UCSD-AML1 (cell line): ENCODE data around the gene IFNA14.
A peak's percentile ranks its signal among the peaks of the same experiment; 100 is the strongest.
"Not testable (repeated sequence)": the region's sequence is repeated elsewhere in the genome, so short reads cannot be mapped to it uniquely, and the experiment has no call there.

Experiments
- DNase-seq: peaks from one replicate; lab custom pipeline; 2025; ENCODE audit not compliant: unreplicated experiment; lab: John Stamatoyannopoulos, UW

Gene IFNA14

DNA sequence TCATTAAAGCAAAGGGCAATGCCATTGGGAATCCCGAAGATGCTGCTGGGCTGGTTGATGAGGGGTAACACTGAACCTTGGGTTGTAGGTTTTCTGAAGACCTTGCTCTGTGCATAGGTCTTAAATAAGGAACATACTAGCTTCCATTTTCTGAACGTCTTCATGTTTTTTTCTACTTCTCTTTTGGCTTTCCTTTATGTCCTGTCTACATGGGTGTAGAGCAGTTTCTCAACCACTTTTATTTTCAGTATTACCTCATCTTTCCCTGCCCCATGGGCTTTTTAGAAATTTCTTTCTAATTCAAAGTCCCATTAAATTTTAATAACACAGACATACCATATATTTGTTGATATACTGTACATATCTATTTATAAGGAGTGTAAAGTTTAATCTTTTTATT lies at the start of gene IFNA14:
Gene IFNA14 (minus strand): TSS at position 95 of the 400 bp plus-strand sequence. CDS start 70 bp downstream, at position 25.
- DNase-seq: no peak

DNA sequence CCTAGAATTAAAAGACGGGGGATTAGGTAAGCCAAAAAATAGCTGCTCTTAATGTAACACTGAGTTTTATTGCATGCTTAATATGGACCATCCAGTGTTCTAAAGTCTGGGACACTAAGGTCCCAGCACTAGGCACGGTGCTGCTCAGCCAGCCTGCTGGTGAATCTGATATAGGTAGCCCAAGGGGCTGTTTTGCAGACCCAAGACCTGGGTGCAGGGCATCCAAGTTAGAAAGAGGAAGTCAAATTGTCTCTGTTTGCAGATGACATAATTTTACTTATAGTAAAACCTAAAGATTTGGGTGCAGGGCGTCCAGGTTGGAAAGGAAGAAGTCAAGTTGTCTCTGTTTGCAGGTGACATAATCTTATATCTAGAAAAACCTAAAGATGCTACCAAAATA lies 47.5 kb upstream of the IFNA14 start:
- DNase-seq: no peak

DNA sequence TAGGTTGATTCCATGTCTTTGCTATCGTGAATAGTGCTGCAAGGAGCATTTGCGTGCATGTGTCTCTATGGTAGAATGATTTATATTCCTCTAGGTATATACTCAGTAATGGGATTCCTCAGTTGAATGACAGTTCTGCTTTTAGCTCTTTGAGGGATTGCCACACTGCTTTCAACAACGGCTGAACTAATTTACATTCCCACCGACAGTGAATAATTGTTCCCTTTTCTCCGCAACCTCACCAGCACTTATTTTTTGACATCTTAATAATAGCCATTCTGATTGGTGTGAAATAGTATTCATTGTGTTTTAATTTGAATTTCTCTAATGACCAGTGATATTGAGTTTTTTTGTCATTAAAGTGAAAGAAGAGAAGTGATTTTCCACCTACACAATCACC lies 46.9 kb upstream of the IFNA14 start:
- DNase-seq: no peak

DNA sequence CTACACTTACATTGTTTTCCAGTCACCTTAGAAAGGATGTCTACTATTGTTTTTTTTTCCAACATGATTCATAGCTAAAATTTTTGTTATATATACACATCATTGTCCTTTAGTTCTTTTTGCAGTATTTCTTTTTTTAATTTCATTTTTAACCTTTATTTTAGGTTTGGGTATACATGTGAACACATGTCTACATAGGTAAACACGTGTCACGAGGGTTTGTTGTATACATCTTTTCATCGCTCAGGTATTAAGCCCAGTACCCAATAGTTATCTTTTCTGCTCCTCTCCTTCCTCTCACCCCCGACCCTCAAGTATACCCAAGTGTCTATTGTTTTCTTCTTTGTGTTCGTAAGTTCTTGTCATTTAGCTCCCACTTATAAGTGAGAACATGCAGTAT lies 46.3 kb upstream of the IFNA14 start:
- DNase-seq: no peak

DNA sequence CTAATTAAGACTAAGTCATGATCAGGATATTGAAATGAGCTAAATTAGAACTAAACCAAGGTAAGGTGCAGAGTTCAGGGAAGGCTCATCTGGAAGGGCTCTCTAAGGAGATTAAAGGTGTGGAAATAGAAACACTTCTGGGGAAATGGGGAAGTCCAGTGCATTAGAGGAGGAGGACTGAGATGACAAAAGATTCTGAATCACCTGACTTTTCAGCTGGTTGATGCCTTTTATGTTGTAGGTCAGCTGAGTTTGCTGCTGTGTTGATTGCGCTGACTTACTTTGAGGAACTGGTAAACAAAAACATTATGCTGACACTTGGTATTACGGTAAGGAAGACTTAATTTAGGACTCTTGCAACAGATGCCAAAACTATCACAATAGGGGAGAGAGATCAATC lies 41.5 kb upstream of the IFNA14 start:
- no peak for DNase-seq

DNA sequence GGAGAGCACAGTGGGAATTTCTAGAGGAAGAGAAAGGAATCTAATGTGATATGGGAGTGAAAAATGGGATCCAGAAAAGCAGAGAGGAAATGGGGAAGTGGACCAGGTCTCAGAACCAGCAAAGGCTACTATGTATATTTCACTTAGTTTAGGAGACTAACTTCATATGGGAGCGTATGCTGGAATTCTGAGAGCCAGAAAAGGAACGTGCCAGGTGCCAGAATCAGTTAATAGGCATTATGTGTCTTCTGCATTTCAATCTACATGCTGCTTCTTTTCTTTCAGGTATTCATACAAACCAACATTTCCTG lies 28.5 kb upstream of the IFNA14 start:
- no peak for DNase-seq

DNA sequence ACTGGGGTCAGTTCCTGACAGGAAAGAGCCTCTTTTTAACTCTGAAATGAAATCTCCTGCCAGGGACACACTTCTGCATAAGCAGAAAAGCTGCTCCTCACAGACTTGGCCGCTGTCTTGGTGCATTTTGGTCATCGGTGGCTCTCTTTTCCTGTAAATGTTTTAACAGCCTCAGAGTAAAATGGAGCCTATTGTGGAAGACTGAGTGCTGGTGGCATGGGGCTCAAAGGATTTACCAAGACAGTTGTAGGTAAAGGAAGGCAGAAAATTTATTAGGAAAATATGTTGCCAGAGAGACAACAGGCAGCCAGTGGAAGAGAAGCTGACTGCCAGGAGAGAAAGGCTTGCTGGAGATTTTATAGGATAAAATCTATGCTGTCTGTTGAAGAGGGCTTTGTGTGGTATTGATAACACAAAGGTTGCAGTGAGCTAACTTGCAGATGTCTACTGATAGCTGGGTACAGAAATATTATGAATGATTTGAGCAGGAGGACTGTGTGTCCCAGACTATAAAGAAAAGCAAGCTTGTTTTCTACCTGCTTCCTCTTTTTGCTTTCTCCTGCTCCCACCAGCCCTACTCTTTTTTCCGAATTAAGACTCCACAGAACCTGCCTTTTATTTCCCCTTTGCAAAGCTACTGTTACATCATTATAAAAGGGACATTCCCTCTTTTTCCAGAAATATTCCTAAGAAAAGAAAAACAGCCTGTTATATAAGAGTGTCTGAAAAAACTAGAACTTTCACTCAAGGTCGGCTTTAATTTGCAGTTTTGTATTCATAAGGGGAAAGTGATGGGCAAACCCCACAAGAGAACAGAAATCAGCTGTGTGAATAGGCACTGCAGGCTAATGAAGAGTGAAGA lies 27.9 kb upstream of the IFNA14 start:
- DNase-seq: no peak

DNA sequence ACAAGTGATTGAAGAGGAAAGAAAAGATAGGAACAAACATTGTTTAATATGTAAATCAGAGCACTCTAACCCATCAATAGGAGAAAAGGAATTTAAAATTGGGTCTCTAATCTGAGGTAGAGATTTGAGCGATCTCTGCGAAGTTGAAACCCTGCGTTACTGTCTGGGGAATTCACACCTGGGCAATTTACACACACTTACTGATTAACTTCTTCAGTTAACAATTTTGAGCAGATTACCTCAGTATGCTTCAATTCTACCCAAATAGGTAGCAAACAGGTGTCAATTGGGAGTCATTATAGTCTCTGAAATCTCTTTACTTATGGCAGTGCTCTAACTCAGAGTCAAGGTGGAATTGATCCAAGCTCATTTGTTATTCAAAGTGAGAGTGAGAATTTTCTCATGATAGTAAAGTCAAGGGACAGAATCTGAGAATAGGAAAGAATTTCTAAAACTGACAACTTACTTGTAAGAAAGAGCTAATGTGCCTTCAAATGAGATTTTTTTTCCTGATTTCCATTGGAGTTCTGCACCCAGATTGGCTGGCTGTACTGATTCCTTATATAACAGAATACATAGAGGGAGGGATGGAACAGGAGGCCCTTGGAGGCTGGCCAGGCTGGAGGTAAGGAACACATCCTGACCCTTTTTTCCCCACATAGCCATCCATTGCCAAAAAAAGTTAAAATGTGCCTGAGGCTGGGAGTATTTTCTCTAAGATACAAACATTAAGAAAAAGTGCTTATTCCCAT lies 27.1 kb upstream of the IFNA14 start:
- no peak for DNase-seq

DNA sequence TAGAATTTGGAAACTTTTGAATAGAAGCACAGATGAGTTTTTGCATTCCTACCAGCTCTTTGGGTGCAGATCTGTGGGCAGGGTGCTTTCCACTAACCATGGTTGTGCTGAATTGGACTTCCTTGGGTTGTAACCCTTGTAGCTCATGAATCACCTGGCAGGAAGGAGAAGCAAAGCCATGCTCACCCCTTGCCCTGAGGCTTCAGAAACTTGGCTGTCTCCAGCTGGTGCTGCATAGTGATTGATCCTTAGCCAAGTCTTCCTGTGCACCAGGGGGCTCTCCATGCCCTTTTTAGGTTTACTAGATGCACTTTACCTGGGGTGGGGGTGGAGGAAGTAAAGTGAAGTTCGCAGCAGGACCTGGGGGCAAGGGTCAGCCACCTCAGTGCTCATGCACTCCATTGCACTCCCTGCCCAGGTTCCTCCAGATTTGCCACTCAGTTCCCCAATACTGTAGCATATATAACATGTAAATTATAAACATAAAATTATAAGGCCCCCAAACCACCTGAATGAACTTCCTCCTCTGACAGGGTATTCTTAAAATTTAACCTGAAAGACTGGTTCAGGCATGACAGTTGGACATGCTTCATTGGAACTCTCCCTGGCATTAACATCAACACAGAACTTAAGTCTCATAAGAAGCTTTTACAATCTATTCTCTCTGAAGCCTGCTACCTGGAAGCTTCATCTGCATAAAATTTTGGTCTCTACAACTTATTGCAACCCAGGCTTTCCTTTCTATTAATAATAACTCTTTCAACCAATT lies 25.8 kb upstream of the IFNA14 start:
- no peak for DNase-seq

DNA sequence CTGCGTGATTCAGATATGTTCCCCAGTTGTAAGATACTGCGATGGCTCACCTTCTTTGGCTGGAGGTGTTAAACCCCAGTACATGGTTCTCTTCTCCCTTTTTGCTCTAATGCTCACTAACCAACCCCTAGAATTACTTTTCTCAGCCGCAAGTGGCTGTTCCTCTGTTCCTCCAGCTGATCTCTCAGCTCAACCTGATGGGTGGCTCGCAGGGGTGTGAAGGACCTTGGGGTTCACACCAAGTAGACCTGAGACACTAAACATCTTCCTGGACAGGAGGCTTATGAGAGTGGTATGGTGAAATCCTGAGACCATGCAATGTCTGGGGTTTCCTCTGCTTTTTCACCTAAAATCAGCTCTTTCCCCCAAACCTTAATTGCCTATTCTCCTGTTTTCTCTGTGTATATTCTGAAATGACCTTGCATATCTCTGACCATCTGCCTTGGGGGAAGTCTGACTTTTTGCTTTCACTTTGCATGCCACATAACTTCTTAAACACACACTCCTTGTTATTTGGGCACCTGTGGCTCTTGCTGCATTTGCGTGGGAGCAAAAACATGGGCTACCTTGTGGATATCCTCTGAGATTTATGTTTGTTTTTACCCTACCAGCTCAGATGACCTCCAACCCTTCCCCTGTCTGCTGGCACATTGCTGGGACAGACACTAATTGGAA lies 15.9 kb upstream of the IFNA14 start:
- no peak for DNase-seq

DNA sequence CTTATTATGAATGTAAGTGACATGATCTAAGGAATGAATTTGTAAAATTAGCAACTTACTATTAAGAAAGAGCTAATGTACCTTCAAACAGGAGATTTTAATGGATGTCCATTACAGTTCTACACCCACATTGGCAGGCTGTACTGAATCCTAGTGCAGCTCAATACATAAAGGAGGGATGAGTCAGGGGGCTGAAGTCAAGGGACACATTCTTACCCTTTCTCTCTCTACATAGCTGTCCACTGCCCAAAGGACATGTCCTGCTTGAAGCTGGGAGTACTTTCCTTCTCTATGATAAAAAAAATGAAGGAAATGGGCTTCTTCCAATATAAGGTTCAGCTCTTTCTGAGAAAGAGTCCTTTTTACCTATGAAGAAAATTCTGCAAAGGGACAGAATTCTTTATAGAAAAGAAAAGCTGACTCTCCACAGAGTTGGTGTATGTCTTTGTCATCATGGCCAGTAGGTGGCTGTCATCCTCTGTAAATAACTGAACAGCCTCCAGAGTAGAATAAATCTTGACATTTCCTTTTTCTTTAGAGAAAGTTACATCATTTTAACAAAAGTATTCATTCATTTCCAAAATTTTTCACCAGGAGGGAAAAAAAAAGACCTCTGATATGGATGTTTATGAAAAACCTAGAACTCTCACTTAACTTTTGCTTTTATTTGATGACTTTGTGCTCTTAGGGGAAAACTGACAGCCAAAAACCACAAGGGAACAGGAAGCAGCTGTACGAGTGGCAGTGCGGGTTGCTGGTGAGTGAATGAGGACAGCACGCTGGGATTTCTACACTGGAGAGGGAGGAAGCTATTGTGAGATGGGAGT lies 13.1 kb upstream of the IFNA14 start:
- peak; percentile 63 for DNase-seq

DNA sequence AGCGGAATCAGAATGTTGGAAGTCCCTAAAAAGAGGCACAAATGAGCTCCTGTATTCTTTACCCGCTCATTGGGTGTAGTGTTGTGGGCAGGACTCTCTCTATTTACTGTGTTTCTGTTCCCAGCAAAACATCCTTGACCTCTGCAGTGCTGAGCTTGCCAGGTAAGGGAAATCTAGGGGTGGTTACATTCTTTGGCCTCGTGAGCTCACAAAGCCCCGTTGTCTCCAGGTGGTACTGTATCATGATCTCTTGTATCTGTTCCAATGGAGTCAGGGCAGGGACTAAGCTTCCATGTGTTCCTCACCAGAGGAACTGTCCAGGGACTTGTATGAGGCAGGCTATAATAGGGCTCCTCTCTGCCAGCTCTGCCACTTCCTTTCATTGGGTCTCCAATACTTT lies 11.8 kb upstream of the IFNA14 start:
- DNase-seq: no peak

DNA sequence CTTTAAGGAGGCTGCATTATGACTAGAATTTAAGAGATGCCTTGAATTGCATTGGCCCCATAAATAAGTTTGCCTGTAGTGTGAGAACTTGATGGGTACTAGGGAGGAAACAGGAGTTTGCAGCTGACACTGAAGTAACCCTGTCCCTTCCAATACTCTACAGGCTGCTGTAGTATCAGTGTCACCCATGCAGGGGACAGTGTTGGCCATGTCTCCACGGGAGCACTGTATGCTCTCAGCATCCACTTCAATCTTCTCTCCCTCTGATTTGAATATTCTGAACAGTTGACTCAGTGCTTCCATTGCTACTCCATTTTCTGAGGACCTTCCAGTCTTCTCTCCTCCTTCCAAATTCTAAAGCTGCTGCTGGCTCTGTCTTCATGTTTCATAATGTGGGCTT lies 11.4 kb upstream of the IFNA14 start:
- DNase-seq: no peak

DNA sequence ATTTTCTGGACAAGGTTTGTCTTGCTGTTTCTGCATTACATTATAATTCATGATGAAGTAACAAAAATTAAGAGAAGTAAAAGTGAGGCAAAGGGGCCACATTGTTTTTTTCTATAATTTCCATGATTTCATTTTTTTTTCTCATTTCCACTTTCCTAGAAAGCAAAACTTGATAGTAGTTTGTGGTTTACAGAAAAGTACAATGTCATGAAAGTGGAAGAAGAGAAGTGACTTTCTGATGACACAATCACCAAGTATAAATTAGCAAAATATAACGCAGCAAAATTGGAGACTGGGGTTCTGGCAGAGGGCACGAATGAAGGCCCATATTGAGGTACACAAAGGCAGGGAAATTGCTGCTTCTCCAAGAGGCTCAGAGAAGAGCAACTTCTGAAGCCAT lies 5.0 kb upstream of the IFNA14 start:
- no peak for DNase-seq

DNA sequence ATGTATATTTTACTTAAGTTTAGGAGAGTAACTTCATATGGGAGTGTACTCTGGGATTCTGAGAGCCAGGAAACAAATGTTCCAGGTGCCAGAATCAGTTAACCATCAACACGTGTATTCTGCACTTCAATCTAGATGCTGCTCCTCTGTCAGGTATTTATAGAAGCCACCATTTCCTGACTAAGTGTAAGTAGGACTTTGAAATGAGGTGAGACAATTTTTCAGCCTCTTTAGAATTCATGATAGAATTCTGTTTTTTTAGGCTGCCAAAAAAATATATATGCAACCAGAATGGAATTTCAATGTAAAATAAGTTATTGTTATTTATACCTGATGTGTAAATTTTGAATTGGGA lies 3.5 kb downstream of the IFNA14 start:
- not testable (repeated sequence) for DNase-seq

DNA sequence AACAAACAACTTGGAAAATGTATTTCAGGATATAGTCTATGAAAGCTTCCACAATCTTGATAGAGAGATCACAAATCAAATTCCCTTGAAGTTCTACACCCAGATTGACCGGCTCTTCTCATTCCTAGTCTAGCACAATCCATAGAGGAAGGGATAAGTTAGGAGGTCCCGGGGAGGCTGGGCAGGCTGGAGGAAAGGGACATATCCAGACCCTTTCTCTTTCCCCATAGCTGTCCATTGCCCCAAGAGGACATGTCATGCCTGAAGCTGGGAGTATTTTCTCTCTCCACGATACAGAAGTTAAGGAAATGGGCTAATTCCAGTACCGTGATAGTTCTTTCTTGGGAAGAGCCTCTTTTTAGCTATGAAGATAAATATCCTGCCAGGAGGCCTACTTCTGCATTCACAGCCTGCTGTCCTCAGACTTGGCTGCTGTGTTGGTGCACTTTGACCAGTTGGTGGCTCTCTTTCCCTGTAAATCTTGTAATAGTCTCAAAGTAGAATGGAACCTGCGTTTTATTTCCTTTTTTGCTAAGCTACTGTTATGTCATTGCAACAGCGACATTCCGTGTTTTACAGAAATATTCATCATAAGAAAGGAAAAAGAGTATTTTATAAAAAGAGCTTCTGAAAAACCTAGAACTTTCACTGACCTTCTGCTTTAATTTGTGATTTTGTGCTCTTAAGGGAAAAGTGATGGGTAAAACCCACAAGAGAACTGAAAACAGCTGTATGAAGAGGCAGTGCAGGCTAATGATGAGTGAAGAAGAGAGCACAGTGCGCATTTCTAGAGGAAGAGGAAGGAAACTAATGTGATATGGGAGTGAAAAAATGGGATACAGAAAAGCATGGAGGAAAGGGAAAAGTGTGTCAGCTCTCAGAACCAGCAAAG lies 4.1 kb downstream of the IFNA14 start:
- DNase-seq: peak; percentile 21

DNA sequence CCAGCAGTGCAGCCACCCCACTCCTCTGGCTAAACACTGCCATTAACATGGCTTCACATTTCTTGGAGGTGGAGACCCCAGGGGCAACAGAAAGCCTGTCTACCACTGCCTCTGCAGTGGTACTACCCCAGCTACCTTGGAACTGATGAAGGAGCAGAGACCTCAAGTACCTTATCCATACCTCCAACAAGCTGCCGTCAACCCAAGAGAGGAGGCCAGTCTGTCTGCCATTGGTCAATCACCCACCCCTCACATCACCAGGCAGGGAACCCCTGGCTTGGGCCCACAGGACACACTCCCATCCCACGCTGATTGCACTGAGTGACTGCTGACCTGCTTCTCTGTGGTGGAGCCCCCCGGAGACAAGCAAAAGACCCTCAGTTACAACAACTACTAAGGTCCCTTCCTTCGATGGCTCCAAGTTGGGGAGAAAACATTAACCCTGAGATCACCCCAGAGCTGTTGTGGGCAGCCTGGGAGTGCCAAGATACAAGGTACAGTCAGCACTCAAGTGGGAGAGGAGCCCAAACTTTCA lies 5.6 kb downstream of the IFNA14 start:
- DNase-seq: no peak

DNA sequence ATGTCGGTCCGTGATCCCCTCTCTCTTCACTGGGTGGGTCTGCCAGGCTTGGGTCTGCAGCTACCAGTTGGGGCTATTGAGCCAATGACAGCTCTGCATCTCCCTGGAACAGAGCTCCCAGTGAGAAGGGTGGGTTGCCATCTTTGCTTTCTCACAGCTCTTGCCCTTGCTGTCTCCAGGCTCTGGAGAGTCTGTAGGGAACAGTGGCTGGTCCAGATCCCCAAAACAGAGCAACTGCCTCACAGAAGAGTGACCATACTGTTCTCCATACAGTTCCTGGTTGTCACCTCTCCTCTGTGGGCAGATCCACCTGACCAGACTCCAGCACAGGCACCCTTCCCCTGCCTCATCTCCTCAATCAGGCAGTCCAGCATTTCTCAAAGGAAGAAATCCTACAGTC lies 6.5 kb downstream of the IFNA14 start:
- no peak for DNase-seq

DNA sequence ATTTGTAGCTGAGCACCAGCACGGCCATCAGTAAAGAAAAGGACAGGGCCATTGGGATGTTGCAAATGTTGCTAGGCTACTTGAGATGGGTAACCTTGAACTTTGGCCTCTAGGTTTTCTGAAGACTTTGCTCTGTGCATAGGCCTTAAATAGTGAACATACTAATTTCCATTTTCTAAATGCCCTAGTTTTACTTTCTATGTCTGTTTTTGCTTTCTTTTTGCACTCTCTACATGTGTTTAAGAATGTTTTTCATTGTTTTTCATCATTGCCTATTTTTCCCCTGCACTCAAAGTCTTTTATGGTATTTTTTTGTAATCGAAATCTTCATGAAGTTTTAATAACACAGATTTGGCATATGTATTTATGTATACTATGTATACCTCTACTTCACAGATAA lies 11.7 kb downstream of the IFNA14 start, which contains the start of gene IFNA17:
Gene IFNA17 (minus strand): TSS at position 101 of the 400 bp plus-strand sequence. CDS start 49 bp downstream, at position 52.
- DNase-seq: no peak
